Cerebellar nuclear complex (tissue), 1 donor: ENCODE measurements around the gene FAIM2.

Experiments
- DNase-seq, 2 experiments: peaks; one replicate each; lab custom pipeline; 2025; lab: John Stamatoyannopoulos, UW

Gene FAIM2

GRCh38 chr12:49939707-49940106, 36.0 kb upstream of the FAIM2 start:
- DNase-seq = no peak

GRCh38 chr12:49939307-49939706, 35.6 kb upstream of the FAIM2 start:
- no peak for DNase-seq

GRCh38 chr12:49937639-49938300, 34.1 kb upstream of the FAIM2 start:
- DNase-seq = no peak

GRCh38 chr12:49936925-49937324, 33.2 kb upstream of the FAIM2 start:
- no peak for DNase-seq

DNA sequence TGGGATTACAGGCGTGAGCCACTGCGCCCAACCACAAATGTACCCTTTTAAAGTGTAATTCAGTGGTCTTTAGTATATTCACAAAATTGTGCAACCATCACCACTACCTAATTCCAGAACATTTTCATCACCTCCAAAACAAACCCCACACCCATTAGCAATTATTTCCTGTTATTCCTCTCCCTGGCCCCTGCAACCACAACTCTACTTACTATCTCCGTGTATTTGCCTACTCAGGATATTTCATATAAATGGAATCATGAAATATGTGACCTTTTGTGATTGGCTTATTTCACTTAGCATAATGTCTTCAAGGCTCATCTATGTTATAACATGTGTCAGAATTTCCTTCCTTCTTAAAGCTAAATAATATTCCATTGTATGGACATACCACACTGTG, 30.8 kb upstream of the FAIM2 start:
- no peak for DNase-seq

- DNase-seq = no peak
These were observed 30.1 kb upstream of the FAIM2 start for GRCh38 chr12:49933796-49934195.

DNA sequence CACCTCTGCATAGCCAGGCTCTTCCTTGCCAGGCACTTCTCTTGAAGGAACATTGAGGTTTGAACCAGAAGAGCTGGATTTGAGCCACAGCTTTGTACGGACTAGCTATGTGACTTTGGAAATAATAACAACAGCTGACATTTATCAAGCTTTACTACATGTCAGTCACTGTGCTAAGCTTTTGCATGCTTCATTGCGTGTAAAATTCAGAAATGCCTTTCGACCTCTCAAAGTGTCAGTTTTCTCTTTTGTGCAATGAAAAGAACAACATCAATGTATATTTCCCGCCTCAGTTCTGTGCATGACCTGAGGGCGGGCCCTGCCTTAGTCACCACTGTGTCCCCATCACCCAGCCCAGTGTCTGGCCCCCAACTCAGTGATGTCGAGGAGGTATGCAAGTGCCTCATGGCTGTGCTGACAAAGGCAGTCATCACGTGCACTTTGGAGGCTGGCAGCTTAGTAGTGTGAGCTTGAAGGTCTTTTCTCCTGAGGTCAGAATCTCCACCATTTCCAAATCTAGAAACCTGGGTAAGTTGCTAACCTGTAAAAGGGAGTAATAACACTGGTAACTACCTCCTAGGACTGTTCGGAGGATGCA, 28.9 kb upstream of the FAIM2 start:
- DNase-seq = no peak

- no peak for DNase-seq
These were observed 28.3 kb upstream of the FAIM2 start for GRCh38 chr12:49932023-49932422.

DNA sequence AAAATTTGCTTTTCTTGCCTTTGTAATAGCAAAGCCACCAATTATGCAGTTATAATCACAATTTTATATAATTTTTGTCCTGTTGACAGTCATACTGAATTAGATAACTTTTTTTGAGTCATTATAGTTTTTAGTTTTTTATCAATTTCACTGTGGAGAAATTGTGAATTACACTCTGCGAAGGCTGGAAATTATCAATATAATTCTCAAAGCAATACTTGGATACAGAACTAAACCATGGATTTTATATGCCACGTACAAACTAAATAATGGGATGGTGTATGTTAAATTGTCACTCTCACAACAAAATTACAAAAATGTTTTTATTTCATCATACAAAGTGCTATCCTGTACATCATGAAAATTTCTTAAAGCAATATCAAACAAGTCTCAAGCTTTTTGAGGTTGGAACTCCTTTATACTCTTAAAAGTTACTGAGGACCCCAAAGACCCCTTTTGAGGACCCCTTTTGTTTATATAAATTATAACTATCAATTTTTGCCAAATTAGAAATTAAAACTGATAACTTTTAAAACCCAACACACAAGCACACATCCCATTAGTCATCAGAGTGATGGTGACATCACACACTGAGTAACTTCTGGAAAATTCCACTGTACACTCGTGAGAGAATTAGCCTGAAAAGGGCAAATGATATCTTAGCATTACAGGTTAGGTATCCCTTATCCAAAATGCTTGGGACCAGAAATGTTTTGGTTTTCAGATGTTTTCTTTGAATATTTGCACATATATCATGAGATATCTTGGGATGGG, 27.0 kb upstream of the FAIM2 start:
- DNase-seq = no peak

- DNase-seq = no peak
These were observed 25.9 kb upstream of the FAIM2 start for GRCh38 chr12:49929581-49929980.

DNA sequence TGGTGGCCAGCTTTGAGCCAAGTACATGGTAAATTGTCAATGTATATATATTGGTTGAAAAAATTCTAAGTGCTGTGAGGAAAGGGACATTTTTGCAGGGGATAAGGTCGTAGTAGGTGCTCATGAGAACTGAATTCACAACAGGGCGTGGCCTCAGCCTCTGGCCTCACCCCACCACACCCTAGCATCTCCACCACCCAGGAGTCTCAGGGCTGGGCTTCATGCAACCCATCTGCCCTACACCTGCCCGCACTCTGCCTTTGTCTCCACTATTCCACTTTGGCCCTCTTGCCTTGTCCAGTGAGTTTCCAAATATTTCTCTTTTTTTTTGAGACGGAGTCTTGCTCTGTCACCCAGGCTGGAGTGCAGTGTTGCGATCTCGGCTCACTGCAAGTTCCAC, 24.8 kb upstream of the FAIM2 start:
- no peak for DNase-seq

GRCh38 chr12:49925433-49926204, 21.9 kb upstream of the FAIM2 start:
- no peak for DNase-seq

DNA sequence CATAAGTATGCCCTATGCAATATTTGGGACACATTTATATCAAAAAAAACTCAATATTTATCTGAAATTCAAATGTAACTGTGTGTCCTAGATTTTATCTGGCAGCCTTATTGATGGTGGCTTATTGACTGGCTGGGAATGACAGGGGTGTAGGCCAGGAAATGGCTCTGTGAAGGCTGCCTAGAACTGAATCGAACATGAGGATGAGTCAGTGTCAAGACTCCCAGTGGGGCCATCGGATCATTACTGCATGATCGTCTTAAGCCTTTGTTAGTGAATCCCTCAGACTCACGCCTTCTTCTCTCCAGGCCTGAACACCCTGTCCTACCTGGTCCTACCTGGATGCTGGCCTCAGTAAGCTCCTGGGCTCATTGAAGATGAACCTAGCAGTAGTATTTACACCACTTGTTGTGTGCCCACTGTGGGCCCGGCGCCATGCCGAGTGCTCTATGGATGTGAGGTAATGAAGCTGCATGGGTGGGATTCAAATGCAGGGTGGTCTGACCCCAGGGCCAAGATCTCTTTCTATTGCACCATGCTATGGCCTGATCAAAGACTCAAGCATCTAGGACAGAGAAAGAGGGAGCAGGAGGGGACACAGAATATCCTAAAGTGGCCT, 21.0 kb upstream of the FAIM2 start:
- DNase-seq = no peak

DNA sequence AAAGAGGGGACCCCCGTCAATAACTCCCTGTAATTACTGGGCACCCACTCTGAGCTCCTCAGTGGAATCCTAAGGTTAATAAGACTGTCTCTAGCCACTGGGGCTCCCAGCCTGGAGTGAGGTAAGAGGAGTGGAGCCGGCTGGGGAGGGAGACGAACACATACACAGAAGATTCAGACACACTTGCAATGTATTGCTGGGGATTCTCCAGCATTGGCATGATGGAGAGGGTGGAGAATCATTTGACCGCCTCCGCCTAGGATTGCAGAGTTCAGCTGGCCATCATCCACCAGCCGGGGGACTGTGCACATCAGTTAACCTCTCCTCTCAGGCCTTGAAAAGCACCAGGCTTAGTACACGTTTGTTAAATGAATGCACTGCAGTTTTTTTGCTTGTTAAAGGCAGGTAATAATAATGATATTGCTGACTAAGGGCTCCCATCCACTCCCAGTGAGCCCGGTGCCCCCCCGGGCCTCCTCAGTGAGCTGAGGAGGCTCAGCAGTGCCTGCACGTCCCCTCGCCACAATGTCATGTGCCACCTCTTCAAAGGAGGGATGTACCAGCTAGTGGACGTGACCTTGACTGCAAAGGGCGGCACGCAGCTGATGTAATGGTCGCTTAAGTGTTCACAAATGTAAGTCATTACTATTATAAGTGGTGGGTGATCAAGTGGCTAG, 20.3 kb upstream of the FAIM2 start:
- DNase-seq = no peak

- no peak for DNase-seq
These were observed 19.4 kb upstream of the FAIM2 start for GRCh38 chr12:49923035-49923644.

DNA sequence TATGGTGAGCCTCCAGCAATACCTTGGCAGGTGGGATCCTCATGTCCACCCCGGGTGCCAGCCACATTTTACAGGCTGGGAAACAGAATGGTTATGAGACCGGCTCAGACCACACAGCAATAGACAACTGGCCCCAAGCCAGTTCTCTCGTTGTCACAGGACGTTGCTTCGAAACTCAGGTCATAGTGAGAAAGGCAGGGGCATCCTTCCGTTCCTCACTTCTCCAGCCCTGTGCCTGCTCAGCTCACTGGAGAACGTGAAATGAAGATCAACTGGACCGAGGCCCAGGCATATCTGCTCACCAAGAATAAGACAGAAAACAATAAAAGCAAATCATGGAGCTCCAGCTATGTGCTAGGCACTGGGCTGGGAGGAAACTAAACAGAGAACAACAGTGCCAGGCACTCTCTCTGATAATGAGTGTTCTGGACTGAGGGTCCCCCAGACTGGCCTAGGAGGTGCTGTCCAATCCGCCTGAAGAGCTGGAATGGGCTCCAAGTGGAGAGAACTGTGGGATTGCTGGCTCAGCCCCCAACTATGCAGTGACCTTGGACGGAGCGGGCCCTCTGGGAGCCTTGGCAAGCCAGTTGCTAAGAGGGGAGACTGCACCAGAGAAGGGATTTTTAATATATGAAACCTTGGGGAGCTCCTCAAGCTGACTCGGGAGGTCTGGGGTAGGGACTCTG, 18.8 kb upstream of the FAIM2 start:
- DNase-seq = no peak

DNA sequence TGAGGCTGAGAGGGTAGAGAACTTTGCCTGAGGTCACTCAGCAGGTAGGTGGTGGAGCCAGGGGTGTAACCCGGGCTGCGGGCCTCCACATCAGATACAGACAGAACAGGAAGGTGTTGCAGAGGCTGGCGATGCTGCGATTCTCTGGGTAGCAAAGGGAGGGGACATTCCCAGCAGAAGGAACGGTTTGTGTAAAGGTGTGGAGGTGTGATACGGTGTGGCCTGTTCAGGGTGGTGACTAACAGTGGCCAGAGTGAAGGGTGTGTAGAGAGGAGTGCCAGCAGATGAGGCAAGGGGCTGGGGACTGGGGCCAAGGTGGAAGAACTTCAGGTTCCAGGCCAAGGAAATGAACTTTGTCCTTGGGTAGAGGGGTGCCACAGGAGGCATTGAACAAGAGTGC, 18.2 kb upstream of the FAIM2 start:
- DNase-seq = no peak

DNA sequence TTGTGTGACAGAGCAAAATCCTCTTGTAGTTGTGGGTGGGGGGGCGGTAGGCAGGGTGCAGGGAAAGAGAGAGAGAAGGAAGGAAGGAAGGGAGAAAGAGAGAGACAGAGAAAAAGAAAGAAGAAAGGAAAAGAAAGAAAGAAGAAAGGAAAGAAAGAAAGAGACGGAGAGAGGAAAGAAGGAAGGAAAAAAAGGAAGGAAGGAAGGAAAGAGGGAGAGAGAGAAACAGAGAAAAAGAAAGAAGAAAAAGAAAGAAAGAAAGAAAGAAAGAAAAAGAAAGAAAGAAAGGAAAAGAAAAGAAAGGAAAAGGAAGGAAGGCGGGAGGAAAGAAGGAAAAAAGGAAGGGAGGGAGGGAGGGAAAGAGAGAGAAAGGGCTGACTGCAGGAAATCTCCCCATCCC, 17.6 kb upstream of the FAIM2 start:
- no peak for DNase-seq

DNA sequence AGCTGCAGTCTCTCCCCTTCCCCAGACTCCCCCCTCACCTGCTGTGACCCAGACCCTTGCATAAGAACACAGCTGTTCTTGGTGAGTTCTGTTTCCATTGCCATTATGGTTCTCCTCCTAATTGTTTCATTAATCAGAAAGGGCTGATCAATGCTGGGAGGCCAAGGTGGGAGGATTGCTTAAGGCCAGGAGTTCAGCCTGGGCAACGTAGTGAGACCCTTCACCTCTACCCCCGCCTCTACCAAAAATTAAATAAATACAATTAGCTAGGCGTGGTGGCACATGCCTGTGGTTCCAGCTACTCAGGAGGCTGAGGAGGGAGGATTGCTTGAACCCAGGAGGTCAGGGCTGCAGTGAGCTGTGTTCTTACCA, 17.2 kb upstream of the FAIM2 start:
- no peak for DNase-seq

- DNase-seq = no peak
These were observed 16.7 kb upstream of the FAIM2 start for GRCh38 chr12:49920241-49920914.
